CD4-positive, alpha-beta T cell (primary cell): ENCODE results near the gene SMC6. TPM values are rescaled to one million over a fixed set of nuclear protein-coding genes. Genes with fewer than 3 reads are reported as not detected.

Experiments
- ATAC-seq: fragments of 200-7000 bp; cut with Tn5 transposase; one replicate; pipeline ENCODE4 v1.10.0; 2022; ENCODE audit warnings: mild to moderate bottlenecking; ENCODE audit not compliant: poor library complexity
- CTCF ChIA-PET: fragments of 350-600 bp; sonication (Branson Sonifier 250); formaldehyde crosslinking; loops from one replicate; lab custom pipeline; 2021; ENCODE audit warnings: antibody characterized with exemption, inconsistent platforms; lab: Charles Lee
- POLR2A ChIA-PET: fragments of 350-600 bp; sonication (Branson Sonifier 250); formaldehyde crosslinking; loops from one replicate; lab custom pipeline; 2021; ENCODE audit warnings: antibody characterized with exemption, inconsistent platforms; lab: Charles Lee
- DNase-seq, 14 experiments: peaks; one replicate each; pipeline ENCODE4 v3.0.0-alpha.2; 2013 to 2020; ENCODE audit warnings: mixed read lengths in 2 of 14
- H3K27ac ChIP-seq, 2 donors: one replicate each; pipeline versions ENCODE4 v1.5.1 to v1.7.0; 2013; ENCODE audit warnings: low read length in 2 of 2, low read depth in 1 of 2, mild to moderate bottlenecking in 1 of 2
- H3K27me3 ChIP-seq, 2 experiments: 1 replicate in 1 of 2; 2 replicates in 1 of 2; pipeline versions ENCODE4 v1.6.1 to v1.7.0; 2013; ENCODE audit warnings: low read length in 2 of 2, control low read depth in 1 of 2, mild to moderate bottlenecking in 1 of 2, moderate library complexity in 1 of 2; ENCODE audit not compliant: insufficient read depth in 2 of 2, control insufficient read depth in 1 of 2
- H3K36me3 ChIP-seq: one replicate; pipeline ENCODE4 v1.6.1; 2013; ENCODE audit warnings: low read length, control low read depth; ENCODE audit not compliant: insufficient read depth
- H3K4me1 ChIP-seq: one replicate; pipeline ENCODE4 v1.6.1; 2013; ENCODE audit warnings: low read length, control low read depth; ENCODE audit not compliant: insufficient read depth
- H3K4me3 ChIP-seq: one replicate; pipeline ENCODE4 v1.5.1; 2013; ENCODE audit warnings: mild to moderate bottlenecking, low read length, moderate library complexity
- H3K9me3 ChIP-seq, 2 experiments: 1 replicate in 1 of 2; 2 replicates in 1 of 2; pipeline versions ENCODE4 v1.6.1 to v1.7.0; 2013; ENCODE audit warnings: low read length in 2 of 2, mild to moderate bottlenecking in 2 of 2, control low read depth in 1 of 2, moderate library complexity in 1 of 2; ENCODE audit not compliant: control insufficient read depth in 1 of 2, insufficient read depth in 1 of 2
- H3K27ac Mint-ChIP-seq: one replicate; pipeline ENCODE4 v1.8.0; 2020; ENCODE audit warnings: mixed read lengths
- H3K27me3 Mint-ChIP-seq: one replicate; pipeline ENCODE4 v1.8.0; 2021; ENCODE audit warnings: mixed read lengths
- H3K36me3 Mint-ChIP-seq: one replicate; pipeline ENCODE4 v1.8.0; 2021; ENCODE audit warnings: low read depth, mixed read lengths
- H3K4me1 Mint-ChIP-seq: one replicate; pipeline ENCODE4 v1.8.0; 2021; ENCODE audit warnings: low read depth, mixed read lengths
- H3K4me3 Mint-ChIP-seq: one replicate; pipeline ENCODE4 v1.8.0; 2020; ENCODE audit warnings: mild to moderate bottlenecking, mixed read lengths
- H3K9me3 Mint-ChIP-seq: one replicate; pipeline ENCODE4 v1.8.0; 2020; ENCODE audit warnings: mixed read lengths
- intact Hi-C, 2 experiments: fragments of 100-400 bp; cut with DNase I in 1 of 2; cut with micrococcal nuclease in 1 of 2; formaldehyde crosslinking; loops; one replicate each; pipeline versions ENCODE4 v1.15.1 to v1.9.0; 2023 to 2025; cut with DNase I, micrococcal nuclease
- total RNA-seq, 174 experiments: library from RNA in 2 of 174; stranded (reverse) in 2 of 174; gene quantifications; one replicate each; pipeline ENCODE4 v1.2.3 and lab custom pipeline; 2021 to 2026
- TF ChIP-seq, protein P1 (sequence below): fragments of 200-600 bp; IDR thresholded peaks from one replicate; pipeline ENCODE4 v1.8.0; 2022; ENCODE audit warnings: antibody characterized with exemption, mild to moderate bottlenecking

SMC6 gene
- total RNA-seq, 2 experiments from 2014 or later = 7.1 to 7.8 TPM

DNA sequence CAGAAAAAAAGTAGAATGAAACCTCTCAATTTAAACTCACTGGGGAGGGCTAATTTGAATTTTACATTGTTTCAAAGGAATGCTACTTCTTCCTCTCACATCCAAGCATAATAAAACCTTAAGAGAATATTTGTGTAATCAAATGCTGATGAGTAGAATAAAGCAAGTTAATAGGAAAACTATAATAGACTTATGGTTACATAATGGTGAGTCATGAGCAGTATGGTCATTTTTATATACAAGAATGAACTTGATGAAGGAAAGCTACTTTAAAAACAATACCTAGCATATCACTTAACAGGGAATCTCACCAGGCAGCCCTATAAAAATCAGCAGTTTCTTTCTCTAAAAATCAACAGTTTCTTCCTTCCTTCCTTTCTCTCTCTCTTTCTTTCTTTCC lies 132.8 kb downstream of the SMC6 start:
- Mint-ChIP-seq H3K9me3 (no peaks in the 10 kb centered on the region), H3K4me3 (no peak overlapping the region), H3K36me3 (no peaks in the 10 kb centered on the region), H3K27ac (no peak overlapping the region), H3K27me3 (peaks cover 12% of the 10 kb centered on the region), H3K4me1 (no peaks in the 10 kb centered on the region)
- H3K36me3 ChIP-seq = no peaks in the 10 kb centered on the region
- no peaks in the 10 kb centered on the region for H3K9me3 ChIP-seq
- no peak overlapping the region for H3K4me3 ChIP-seq
- H3K27ac ChIP-seq = no peak overlapping the region
- intact Hi-C loops = no loop called here
- TF ChIP-seq, protein P1, sequence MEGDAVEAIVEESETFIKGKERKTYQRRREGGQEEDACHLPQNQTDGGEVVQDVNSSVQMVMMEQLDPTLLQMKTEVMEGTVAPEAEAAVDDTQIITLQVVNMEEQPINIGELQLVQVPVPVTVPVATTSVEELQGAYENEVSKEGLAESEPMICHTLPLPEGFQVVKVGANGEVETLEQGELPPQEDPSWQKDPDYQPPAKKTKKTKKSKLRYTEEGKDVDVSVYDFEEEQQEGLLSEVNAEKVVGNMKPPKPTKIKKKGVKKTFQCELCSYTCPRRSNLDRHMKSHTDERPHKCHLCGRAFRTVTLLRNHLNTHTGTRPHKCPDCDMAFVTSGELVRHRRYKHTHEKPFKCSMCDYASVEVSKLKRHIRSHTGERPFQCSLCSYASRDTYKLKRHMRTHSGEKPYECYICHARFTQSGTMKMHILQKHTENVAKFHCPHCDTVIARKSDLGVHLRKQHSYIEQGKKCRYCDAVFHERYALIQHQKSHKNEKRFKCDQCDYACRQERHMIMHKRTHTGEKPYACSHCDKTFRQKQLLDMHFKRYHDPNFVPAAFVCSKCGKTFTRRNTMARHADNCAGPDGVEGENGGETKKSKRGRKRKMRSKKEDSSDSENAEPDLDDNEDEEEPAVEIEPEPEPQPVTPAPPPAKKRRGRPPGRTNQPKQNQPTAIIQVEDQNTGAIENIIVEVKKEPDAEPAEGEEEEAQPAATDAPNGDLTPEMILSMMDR = no peak
- CTCF ChIA-PET = no interaction called here
- DNase-seq (no peak), ATAC-seq (no peak)
- no peaks in the 10 kb centered on the region for H3K27me3 ChIP-seq
- no peaks in the 10 kb centered on the region for H3K4me1 ChIP-seq
- POLR2A ChIA-PET = no interaction called here

DNA sequence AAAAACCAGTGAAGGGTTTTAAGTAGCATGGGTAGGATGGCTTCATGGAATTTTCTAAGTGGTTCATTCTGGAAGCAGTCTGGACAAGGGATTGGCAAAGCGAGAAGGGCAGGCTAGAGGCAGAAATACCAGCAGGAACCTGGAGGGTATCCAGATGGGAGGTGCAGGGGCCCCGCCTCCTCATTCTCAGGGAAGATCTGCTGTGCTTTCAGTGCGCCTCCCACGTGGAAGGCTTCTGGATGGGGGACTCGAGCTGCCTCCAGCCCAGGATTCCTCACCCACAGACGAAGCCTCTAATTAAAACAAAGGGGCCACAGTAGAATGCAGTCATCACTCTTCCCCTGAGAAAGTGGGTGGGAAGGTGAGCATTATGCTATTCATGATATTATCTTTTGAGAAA lies 133.3 kb downstream of the SMC6 start:
- CTCF ChIA-PET = no interaction called here
- H3K27ac Mint-ChIP-seq = no peak overlapping the region

DNA sequence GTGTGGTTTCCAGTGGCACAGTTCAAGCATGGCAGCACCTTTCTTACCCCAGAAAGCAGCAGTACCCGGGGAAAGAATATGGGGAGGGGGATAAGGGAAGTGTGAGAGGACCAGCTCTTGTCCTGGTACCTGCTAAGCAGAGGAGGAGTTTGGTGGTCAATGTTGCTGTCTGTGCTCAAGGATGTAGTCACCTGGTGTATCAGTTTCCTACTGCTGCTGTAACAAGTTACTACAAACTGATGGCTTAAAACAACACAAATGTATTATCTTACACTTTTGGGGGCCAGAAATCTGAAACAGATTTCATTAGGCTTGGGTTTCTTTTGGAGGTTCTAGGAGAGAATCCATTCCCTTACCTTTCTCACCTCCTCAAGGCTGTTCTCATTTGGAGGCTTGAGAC lies 135.7 kb downstream of the SMC6 start:
- TF ChIP-seq, protein P1 = no peak
- no peaks in the 10 kb centered on the region for H3K9me3 Mint-ChIP-seq
- intact Hi-C loops = no loop called here
- no peaks in the 10 kb centered on the region for H3K27me3 ChIP-seq
- H3K27ac Mint-ChIP-seq = no peak overlapping the region
- ChIA-PET CTCF (no interaction called here), POLR2A (no interaction called here)
- H3K4me3 ChIP-seq = no peak overlapping the region
- H3K27ac ChIP-seq = no peak overlapping the region
- peaks cover 14% of the 10 kb centered on the region for H3K27me3 Mint-ChIP-seq
- H3K36me3 Mint-ChIP-seq = no peaks in the 10 kb centered on the region
- no peaks in the 10 kb centered on the region for H3K4me1 ChIP-seq
- no peak overlapping the region for H3K4me3 Mint-ChIP-seq
- no peaks in the 10 kb centered on the region for H3K9me3 ChIP-seq
- ATAC-seq (no peak), DNase-seq (no peak)
- H3K36me3 ChIP-seq = no peaks in the 10 kb centered on the region
- H3K4me1 Mint-ChIP-seq = no peaks in the 10 kb centered on the region

More for the DNA sequence above, 133.3 kb downstream of the SMC6 start:
- no peaks in the 10 kb centered on the region for H3K27me3 ChIP-seq
- POLR2A ChIA-PET = no interaction called here
- no peaks in the 10 kb centered on the region for H3K4me1 Mint-ChIP-seq
- H3K36me3 ChIP-seq = no peaks in the 10 kb centered on the region
- H3K27ac ChIP-seq = no peak overlapping the region
- no peaks in the 10 kb centered on the region for H3K36me3 Mint-ChIP-seq
- no peak for DNase-seq
- intact Hi-C loops = no loop called here
- no peaks in the 10 kb centered on the region for H3K4me1 ChIP-seq
- no peak overlapping the region for H3K4me3 ChIP-seq
- no peaks in the 10 kb centered on the region for H3K9me3 Mint-ChIP-seq
- no peaks in the 10 kb centered on the region for H3K9me3 ChIP-seq
- ATAC-seq = no peak
- peaks cover 12% of the 10 kb centered on the region for H3K27me3 Mint-ChIP-seq
- H3K4me3 Mint-ChIP-seq = no peak overlapping the region
- TF ChIP-seq, protein P1 = no peak
